Ovary (tissue), 3 donors: Measurements from ENCODE around the gene CHAF1A.

ENCODE experiments used
- EP300 ChIP-seq: sonication (generic); formaldehyde crosslinking; IDR thresholded peaks from one replicate; pipeline ENCODE4 v1.6.1; 2017; ENCODE audit warnings: antibody characterized with exemption
- POLR2A ChIP-seq: fragments of 450-650 bp; IDR thresholded peaks from one replicate; pipeline ENCODE4 v1.6.1; 2017; ENCODE audit warnings: antibody characterized with exemption, mild to moderate bottlenecking, moderate library complexity
- TF ChIP-seq, protein P1 (sequence below), 3 donors: fragments of 450-650 bp in 2 of 3; fragments of 200-600 bp in 1 of 3; IDR thresholded peaks; one replicate each; pipeline versions ENCODE4 v1.5.1 to v1.8.0; 2016 to 2022; ENCODE audit warnings: antibody characterized with exemption in 3 of 3, mild to moderate bottlenecking in 1 of 3
- donor health status: DM: no; HTN: no; CAD: no.

DNA sequence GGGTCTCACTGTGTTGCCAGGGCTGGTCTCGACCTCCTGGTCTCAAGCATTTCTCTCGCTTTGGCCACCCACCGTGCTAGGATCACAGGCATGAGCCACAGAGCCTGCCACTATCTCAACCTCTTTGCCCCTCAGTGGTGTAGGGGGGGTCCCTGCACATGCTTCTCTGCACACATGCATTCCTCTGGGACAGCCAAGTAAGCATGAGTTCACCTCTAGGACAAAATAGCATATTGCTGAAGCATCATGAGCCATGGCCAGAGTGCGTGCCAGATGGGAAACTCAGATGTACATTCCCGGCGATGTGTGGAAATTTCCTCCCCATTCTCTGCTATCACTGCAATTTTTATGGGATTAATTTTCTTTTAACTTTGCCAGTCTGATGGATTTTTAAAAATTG is 23.1 kb downstream of the CHAF1A start:
- no peak for TF ChIP-seq EP300
- TF ChIP-seq POLR2A: no peak
- TF ChIP-seq, protein P1, sequence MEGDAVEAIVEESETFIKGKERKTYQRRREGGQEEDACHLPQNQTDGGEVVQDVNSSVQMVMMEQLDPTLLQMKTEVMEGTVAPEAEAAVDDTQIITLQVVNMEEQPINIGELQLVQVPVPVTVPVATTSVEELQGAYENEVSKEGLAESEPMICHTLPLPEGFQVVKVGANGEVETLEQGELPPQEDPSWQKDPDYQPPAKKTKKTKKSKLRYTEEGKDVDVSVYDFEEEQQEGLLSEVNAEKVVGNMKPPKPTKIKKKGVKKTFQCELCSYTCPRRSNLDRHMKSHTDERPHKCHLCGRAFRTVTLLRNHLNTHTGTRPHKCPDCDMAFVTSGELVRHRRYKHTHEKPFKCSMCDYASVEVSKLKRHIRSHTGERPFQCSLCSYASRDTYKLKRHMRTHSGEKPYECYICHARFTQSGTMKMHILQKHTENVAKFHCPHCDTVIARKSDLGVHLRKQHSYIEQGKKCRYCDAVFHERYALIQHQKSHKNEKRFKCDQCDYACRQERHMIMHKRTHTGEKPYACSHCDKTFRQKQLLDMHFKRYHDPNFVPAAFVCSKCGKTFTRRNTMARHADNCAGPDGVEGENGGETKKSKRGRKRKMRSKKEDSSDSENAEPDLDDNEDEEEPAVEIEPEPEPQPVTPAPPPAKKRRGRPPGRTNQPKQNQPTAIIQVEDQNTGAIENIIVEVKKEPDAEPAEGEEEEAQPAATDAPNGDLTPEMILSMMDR (IDR thresholded peaks at IDR 0.05): no peak
